Right lobe of liver (tissue), 4 donors: Measurements from ENCODE around the gene CA11.

Source experiments
- POLR2A ChIP-seq: fragments of 450-650 bp; IDR thresholded peaks from one replicate; pipeline ENCODE4 v1.6.1; 2017; ENCODE audit warnings: antibody characterized with exemption, mild to moderate bottlenecking
- TF ChIP-seq, protein P1 (sequence below), 4 donors: fragments of 200-600 bp in 3 of 4; fragments of 450-650 bp in 1 of 4; IDR thresholded peaks; one replicate each; pipeline versions ENCODE4 v1.5.1 to v1.8.0; 2016 to 2022; ENCODE audit warnings: antibody characterized with exemption in 4 of 4, mild to moderate bottlenecking in 2 of 4
- donor health status: DM: no; HTN: no; CAD: no.
- donor health status: DM: no; HTN: no; CAD: no.
- donor health status: DM: no; HTN: yes; CAD: no.

DNA sequence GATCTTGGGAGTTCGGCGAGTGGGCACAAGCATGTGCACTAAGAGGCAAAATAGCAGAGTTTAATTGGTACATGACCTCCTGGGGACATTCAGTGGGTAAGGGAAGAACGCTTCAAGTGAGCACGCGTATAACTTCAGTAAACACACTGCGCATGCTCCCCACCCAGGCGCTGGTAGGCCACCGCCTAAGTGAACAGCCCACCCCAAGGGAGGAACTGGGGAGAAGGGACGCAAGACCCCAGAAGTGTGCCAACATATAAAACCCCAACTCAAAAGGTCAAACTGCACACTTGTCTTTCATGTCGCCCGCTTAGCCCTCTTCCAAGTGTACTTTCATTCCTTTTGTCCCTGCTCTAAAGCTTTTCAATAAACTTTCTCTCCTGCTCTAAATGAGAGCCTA is 37.4 kb upstream of the CA11 start:
- TF ChIP-seq, protein P1, sequence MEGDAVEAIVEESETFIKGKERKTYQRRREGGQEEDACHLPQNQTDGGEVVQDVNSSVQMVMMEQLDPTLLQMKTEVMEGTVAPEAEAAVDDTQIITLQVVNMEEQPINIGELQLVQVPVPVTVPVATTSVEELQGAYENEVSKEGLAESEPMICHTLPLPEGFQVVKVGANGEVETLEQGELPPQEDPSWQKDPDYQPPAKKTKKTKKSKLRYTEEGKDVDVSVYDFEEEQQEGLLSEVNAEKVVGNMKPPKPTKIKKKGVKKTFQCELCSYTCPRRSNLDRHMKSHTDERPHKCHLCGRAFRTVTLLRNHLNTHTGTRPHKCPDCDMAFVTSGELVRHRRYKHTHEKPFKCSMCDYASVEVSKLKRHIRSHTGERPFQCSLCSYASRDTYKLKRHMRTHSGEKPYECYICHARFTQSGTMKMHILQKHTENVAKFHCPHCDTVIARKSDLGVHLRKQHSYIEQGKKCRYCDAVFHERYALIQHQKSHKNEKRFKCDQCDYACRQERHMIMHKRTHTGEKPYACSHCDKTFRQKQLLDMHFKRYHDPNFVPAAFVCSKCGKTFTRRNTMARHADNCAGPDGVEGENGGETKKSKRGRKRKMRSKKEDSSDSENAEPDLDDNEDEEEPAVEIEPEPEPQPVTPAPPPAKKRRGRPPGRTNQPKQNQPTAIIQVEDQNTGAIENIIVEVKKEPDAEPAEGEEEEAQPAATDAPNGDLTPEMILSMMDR (IDR thresholded peaks at IDR 0.05): no peak
- no peak for TF ChIP-seq POLR2A
